WTC11 (cell line): ENCODE measurements around the gene MCF2L2.

Experiments
- ATF3 ChIP-seq: sonication (generic); formaldehyde crosslinking; conservative IDR thresholded peaks from 2 replicates; pipeline ENCODE4 v1.8.1; 2022; ENCODE audit warnings: mild to moderate bottlenecking, missing genetic modification reagents
- CTCF ChIP-seq: fragments of 200-600 bp; IDR thresholded peaks from 2 replicates; pipeline ENCODE4 v1.8.0; 2022; ENCODE audit warnings: antibody characterized with exemption
- JUN ChIP-seq: sonication (generic); formaldehyde crosslinking; IDR thresholded peaks from 2 replicates; pipeline ENCODE4 v1.8.0; 2023; ENCODE audit warnings: mild to moderate bottlenecking, missing genetic modification reagents

- no peak for TF ChIP-seq CTCF
- no peak for TF ChIP-seq JUN (CRISPR knock-in tag)
- TF ChIP-seq ATF3 (CRISPR knock-in tag) = no peak
Measured at GRCh38 chr3:183259621-183260020, 168.8 kb downstream of the MCF2L2 start.
